ENCODE results near the gene MUC15. TPM values are rescaled to one million over a fixed set of nuclear protein-coding genes. Genes with fewer than 3 reads are reported as not detected.

Gene MUC15
- total RNA-seq, 1 donor from 2014 or later, result not detected

GRCh38 chr11:26593691-26594090 is 21.6 kb upstream of the MUC15 start:
- DNase-seq (ENCODE audit: low read depth, low spot score), result no peak
- TF ChIP-seq CTCF (conservative IDR thresholded peaks at IDR 0.05), result no peak

DNA sequence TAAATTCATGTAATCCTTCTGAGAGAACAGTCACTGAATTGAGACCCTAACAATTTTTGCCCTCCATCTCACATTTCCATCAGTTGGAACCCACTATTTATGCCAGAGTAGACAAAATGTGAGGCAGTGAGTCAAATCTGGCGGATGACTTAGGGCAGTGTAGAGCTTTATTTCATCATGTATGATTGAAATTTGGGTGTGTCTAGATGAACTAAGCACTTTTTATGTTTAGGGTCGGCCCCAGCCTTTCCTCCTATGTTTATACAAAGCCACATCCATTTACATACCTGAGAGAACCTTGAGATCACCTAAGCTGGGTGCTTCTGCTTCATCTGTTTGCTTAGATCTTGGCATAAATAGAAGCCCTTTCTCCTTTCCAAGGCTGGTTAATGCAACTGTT is 15.0 kb upstream of the MUC15 start:
- H3K27ac Mint-ChIP-seq (ENCODE audit: unreplicated experiment), result no peak overlapping the region
- peaks cover 7% of the 10 kb centered on the region for H3K9me3 Mint-ChIP-seq
- H3K4me1 Mint-ChIP-seq, result no peaks in the 10 kb centered on the region
- peaks cover 4% of the 10 kb centered on the region for H3K36me3 Mint-ChIP-seq (ENCODE audit: low read depth)
- no peak overlapping the region for H3K4me3 Mint-ChIP-seq
- DNase-seq (ENCODE audit: low read depth, low spot score), result no peak
- no peak for TF ChIP-seq CTCF (conservative IDR thresholded peaks at IDR 0.05)
- H3K27me3 Mint-ChIP-seq (ENCODE audit: low read depth), result no peaks in the 10 kb centered on the region

More at GRCh38 chr11:26593691-26594090, 21.6 kb upstream of the MUC15 start:
- Mint-ChIP-seq H3K9me3 (peaks cover 8% of the 10 kb centered on the region), H3K27me3 (ENCODE audit: low read depth) (no peaks in the 10 kb centered on the region), H3K36me3 (ENCODE audit: low read depth) (peaks cover 4% of the 10 kb centered on the region), H3K4me1 (no peaks in the 10 kb centered on the region), H3K4me3 (no peak overlapping the region), H3K27ac (ENCODE audit: unreplicated experiment) (no peak overlapping the region)

DNA sequence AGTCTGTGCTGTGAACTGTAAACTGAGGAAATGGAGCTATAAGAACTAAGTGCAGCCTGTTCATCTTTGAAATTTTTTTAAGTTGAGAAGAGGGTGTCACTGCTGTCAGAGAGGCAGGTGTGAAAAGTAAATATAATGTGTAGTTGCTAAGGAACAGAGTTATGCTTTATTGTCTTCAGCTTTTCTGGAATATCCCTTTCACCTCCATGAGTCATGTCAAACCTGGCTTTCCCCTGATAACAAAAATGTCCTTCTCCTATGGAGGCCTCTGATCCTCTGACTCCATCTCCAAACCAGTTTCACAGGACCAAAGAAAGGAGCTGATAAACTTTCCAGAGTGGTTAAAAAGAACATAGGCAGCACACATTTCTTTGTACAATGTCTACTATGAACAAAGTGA is 12.8 kb upstream of the MUC15 start:
- H3K4me1 Mint-ChIP-seq, result peaks cover 4% of the 10 kb centered on the region
- no peak overlapping the region for H3K27ac Mint-ChIP-seq (ENCODE audit: unreplicated experiment)
- peaks cover 3% of the 10 kb centered on the region for H3K9me3 Mint-ChIP-seq
- no peak for DNase-seq (ENCODE audit: low read depth, low spot score)
- no peak overlapping the region for H3K4me3 Mint-ChIP-seq
- peaks cover 2% of the 10 kb centered on the region for H3K36me3 Mint-ChIP-seq (ENCODE audit: low read depth)
- no peaks in the 10 kb centered on the region for H3K27me3 Mint-ChIP-seq (ENCODE audit: low read depth)
- TF ChIP-seq CTCF (conservative IDR thresholded peaks at IDR 0.05), result no peak

DNA sequence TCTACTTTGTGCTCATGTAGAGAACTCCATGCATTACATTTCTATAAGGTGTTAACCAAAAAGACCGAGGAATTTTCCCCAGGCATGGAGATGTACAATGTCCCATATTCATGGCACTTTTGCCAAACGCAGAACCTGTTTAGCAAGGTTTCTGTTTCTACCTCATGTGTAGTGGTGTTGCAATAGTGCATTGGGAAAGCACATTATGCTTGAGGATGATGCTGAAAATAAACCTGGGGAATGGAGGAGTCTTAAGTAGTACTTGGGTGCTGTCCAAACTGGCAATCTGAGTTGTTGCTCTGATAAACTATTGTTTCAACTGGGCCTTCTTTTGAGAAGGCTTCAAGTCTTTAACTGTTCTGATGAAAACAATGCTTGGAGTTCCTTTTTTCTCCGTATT is 11.5 kb upstream of the MUC15 start:
- Mint-ChIP-seq H3K27ac (ENCODE audit: unreplicated experiment) (no peak overlapping the region), H3K36me3 (ENCODE audit: low read depth) (no peaks in the 10 kb centered on the region), H3K4me3 (no peak overlapping the region), H3K27me3 (ENCODE audit: low read depth) (no peaks in the 10 kb centered on the region), H3K9me3 (peaks cover 3% of the 10 kb centered on the region), H3K4me1 (peaks cover 16% of the 10 kb centered on the region)
- no peak for DNase-seq (ENCODE audit: low read depth, low spot score)
- TF ChIP-seq CTCF (conservative IDR thresholded peaks at IDR 0.05), result no peak

- no peaks in the 10 kb centered on the region for H3K9me3 Mint-ChIP-seq
- no peaks in the 10 kb centered on the region for H3K36me3 Mint-ChIP-seq (ENCODE audit: low read depth)
- H3K4me1 Mint-ChIP-seq, result peaks cover 16% of the 10 kb centered on the region
- H3K27me3 Mint-ChIP-seq (ENCODE audit: low read depth), result no peaks in the 10 kb centered on the region
- H3K27ac Mint-ChIP-seq (ENCODE audit: unreplicated experiment), result no peak overlapping the region
- no peak overlapping the region for H3K4me3 Mint-ChIP-seq
- TF ChIP-seq CTCF (conservative IDR thresholded peaks at IDR 0.05), result no peak
- no peak for DNase-seq (ENCODE audit: low read depth, low spot score)
Observed at GRCh38 chr11:26580929-26581328, 8.9 kb upstream of the MUC15 start.

DNA sequence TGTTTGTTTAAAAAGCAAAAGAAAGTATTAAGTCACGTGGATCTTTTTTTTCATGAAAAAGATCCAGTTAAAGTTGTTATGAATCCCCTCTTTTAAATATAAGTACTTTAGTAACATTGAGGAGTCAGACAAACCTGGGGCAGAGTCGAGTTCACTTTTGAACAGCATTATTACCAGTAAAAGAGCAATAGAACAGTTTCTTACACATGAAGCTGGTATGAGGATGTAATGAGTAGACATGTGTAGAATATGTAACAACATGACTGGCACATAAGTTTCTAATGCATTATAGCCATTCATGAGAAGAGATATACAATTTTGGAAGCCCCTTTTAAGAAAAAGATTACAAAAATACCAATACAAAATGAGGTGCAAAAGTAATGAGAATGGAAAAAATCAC is 7.6 kb upstream of the MUC15 start:
- Mint-ChIP-seq H3K36me3 (ENCODE audit: low read depth) (no peaks in the 10 kb centered on the region), H3K27me3 (ENCODE audit: low read depth) (no peaks in the 10 kb centered on the region), H3K9me3 (no peaks in the 10 kb centered on the region), H3K4me1 (peaks cover 16% of the 10 kb centered on the region), H3K27ac (ENCODE audit: unreplicated experiment) (no peak overlapping the region), H3K4me3 (no peak overlapping the region)
- no peak for DNase-seq (ENCODE audit: low read depth, low spot score)
- no peak for TF ChIP-seq CTCF (conservative IDR thresholded peaks at IDR 0.05)
